Measurements from ENCODE around the gene DPM3. TPM values are rescaled to one million over a fixed set of nuclear protein-coding genes. Genes with fewer than 3 reads are reported as not detected.

The DPM3 gene
- total and polyA plus RNA-seq, 2 of the 13 experiments (the other 11 are each of a cell fraction or from before 2014, with no cell fraction given): 23.2 to 53.4 TPM

DNA sequence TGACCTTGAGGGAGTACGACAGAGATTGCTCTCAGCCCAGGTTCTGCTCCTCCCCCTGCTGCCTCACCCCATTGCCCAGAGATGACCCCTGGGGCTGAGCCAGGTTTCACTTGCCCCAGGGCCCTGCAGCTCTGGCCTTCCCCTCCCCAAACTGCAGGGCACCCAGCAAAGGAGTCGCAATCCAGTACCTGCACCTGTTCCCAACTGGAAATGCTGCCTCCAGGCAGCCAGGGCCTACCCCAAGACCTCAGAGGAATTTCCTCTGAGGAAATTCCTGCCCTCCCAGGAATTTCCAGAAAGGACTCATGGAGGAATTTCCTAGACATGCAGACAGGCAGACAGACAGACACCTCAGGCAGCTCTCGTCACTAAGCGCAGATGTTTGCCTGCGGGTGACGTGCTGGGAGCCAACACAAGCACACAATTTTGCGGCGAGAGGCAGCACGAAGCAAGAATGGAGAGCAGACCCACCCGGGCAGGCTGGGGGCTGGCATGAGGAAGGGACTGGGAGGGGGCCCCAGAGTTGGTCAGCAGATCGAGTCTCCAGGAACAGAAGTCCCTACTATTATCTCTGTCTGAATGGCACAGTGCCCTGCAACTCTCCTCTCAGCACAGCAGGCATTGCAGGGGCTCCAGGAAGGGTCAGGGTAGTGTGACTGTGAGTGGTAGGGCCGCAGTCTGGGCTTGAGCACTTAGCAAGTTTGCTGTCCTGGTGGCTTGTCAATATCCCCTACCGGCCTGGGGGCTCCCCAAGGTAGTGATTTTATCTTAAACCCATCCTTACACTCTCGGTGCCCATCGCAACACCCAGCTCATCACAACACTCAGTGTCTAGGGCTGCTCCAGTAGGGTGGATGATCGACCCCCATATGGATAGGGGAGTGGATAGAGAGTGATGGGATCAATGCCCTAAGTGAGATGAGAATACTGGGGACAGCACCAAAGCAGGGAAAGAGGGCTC lies 15.5 kb downstream of the DPM3 start (continued):
- TF ChIP-seq, protein P1, sequence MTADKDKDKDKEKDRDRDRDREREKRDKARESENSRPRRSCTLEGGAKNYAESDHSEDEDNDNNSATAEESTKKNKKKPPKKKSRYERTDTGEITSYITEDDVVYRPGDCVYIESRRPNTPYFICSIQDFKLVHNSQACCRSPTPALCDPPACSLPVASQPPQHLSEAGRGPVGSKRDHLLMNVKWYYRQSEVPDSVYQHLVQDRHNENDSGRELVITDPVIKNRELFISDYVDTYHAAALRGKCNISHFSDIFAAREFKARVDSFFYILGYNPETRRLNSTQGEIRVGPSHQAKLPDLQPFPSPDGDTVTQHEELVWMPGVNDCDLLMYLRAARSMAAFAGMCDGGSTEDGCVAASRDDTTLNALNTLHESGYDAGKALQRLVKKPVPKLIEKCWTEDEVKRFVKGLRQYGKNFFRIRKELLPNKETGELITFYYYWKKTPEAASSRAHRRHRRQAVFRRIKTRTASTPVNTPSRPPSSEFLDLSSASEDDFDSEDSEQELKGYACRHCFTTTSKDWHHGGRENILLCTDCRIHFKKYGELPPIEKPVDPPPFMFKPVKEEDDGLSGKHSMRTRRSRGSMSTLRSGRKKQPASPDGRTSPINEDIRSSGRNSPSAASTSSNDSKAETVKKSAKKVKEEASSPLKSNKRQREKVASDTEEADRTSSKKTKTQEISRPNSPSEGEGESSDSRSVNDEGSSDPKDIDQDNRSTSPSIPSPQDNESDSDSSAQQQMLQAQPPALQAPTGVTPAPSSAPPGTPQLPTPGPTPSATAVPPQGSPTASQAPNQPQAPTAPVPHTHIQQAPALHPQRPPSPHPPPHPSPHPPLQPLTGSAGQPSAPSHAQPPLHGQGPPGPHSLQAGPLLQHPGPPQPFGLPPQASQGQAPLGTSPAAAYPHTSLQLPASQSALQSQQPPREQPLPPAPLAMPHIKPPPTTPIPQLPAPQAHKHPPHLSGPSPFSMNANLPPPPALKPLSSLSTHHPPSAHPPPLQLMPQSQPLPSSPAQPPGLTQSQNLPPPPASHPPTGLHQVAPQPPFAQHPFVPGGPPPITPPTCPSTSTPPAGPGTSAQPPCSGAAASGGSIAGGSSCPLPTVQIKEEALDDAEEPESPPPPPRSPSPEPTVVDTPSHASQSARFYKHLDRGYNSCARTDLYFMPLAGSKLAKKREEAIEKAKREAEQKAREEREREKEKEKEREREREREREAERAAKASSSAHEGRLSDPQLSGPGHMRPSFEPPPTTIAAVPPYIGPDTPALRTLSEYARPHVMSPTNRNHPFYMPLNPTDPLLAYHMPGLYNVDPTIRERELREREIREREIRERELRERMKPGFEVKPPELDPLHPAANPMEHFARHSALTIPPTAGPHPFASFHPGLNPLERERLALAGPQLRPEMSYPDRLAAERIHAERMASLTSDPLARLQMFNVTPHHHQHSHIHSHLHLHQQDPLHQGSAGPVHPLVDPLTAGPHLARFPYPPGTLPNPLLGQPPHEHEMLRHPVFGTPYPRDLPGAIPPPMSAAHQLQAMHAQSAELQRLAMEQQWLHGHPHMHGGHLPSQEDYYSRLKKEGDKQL (CRISPR knock-in tag; IDR thresholded peaks at IDR 0.05; ENCODE audit: low read depth): no peak
- TF ChIP-seq NFE2L1 (CRISPR knock-in tag; IDR thresholded peaks at IDR 0.05; ENCODE audit: borderline replicate concordance) (no peak), ZNF501 (CRISPR knock-in tag; IDR thresholded peaks at IDR 0.05) (no peak), MATR3 (CRISPR knock-in tag; IDR thresholded peaks at IDR 0.05) (no peak), ZSCAN29 (CRISPR knock-in tag; conservative IDR thresholded peaks at IDR 0.05) (no peak), SIX4 (CRISPR knock-in tag; IDR thresholded peaks at IDR 0.05) (no peak), ZNF790 (CRISPR knock-in tag; IDR thresholded peaks at IDR 0.05; ENCODE audit: borderline replicate concordance) (no peak), ZNF619 (CRISPR knock-in tag; IDR thresholded peaks at IDR 0.05) (no peak), REL (CRISPR knock-in tag; conservative IDR thresholded peaks at IDR 0.05) (peak; percentile 53; the same call in 1 of the 2 replicates), SMC3 (IDR thresholded peaks at IDR 0.05; ENCODE audit: low read length) (no peak), RXRA (CRISPR knock-in tag; IDR thresholded peaks at IDR 0.05) (peak; percentile 83), ZNF841 (CRISPR knock-in tag; IDR thresholded peaks at IDR 0.05; ENCODE audit: borderline replicate concordance) (no peak), U2AF1 (optimal IDR thresholded peaks at IDR 0.05; ENCODE audit: low read depth, low read length) (no peak), MXI1 (IDR thresholded peaks at IDR 0.05; ENCODE audit: borderline replicate concordance, low read depth, low read length) (no peak), ZNF788 (CRISPR knock-in tag; IDR thresholded peaks at IDR 0.05; ENCODE audit: borderline replicate concordance) (0 out of 2 replicates have a peak, but pooled peaks have one; percentile 52), ZNF230 (CRISPR knock-in tag; IDR thresholded peaks at IDR 0.05) (no peak), XRCC5 (optimal IDR thresholded peaks at IDR 0.05; ENCODE audit: low read length) (no peak)
- TF ChIP-seq, protein P2, sequence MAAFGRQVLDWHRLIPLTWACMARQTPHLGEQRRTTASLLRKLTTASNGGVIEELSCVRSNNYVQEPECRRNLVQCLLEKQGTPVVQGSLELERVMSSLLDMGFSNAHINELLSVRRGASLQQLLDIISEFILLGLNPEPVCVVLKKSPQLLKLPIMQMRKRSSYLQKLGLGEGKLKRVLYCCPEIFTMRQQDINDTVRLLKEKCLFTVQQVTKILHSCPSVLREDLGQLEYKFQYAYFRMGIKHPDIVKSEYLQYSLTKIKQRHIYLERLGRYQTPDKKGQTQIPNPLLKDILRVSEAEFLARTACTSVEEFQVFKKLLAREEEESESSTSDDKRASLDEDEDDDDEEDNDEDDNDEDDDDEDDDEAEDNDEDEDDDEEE (CRISPR knock-in tag; IDR thresholded peaks at IDR 0.05): no peak
- TF ChIP-seq, protein P3, sequence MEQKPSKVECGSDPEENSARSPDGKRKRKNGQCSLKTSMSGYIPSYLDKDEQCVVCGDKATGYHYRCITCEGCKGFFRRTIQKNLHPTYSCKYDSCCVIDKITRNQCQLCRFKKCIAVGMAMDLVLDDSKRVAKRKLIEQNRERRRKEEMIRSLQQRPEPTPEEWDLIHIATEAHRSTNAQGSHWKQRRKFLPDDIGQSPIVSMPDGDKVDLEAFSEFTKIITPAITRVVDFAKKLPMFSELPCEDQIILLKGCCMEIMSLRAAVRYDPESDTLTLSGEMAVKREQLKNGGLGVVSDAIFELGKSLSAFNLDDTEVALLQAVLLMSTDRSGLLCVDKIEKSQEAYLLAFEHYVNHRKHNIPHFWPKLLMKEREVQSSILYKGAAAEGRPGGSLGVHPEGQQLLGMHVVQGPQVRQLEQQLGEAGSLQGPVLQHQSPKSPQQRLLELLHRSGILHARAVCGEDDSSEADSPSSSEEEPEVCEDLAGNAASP (CRISPR knock-in tag; IDR thresholded peaks at IDR 0.05; ENCODE audit: borderline replicate concordance): peak; percentile 51; the same call in 1 of the 2 replicates
- TF ChIP-seq, protein P4, sequence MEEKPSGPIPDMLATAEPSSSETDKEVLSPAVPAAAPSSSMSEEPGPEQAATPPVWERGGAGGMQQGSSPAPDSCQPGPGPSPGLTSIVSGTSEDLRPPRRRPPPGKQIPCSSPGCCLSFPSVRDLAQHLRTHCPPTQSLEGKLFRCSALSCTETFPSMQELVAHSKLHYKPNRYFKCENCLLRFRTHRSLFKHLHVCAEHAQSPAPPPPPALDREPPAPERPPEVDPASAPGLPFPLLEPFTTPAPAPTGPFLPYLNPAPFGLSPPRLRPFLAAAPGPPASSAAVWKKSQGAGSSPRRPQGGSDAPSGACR (CRISPR knock-in tag; IDR thresholded peaks at IDR 0.05): no peak
